Effector memory CD4-positive, alpha-beta T cell (primary cell): ENCODE data around the gene MAP3K14.

Experiments used
- DNase-seq, 3 donors: peaks; one replicate each; pipeline ENCODE4 v3.0.0-alpha.2; 2020
- H3K27ac ChIP-seq: 2 replicates; pipeline ENCODE4 v1.7.0; 2013; ENCODE audit warnings: mild to moderate bottlenecking, low read length, moderate library complexity; ENCODE audit not compliant: insufficient read depth, poor library complexity, severe bottlenecking
- H3K27me3 ChIP-seq: replicated peaks from 2 replicates; pipeline ENCODE4 v1.7.0; 2013; ENCODE audit warnings: mild to moderate bottlenecking, low read length; ENCODE audit not compliant: insufficient read depth, control insufficient read depth, poor library complexity, severe bottlenecking
- H3K36me3 ChIP-seq: 2 replicates; pipeline ENCODE4 v1.7.0; 2013; ENCODE audit warnings: mild to moderate bottlenecking, low read length, moderate library complexity; ENCODE audit not compliant: control insufficient read depth, insufficient read depth
- H3K4me1 ChIP-seq: 2 replicates; pipeline ENCODE4 v1.7.0; 2013; ENCODE audit warnings: low read length, mild to moderate bottlenecking; ENCODE audit not compliant: control insufficient read depth, insufficient read depth, poor library complexity, severe bottlenecking
- H3K4me3 ChIP-seq: 2 replicates; pipeline ENCODE4 v1.7.0; 2013; ENCODE audit warnings: low read length, low read depth, mild to moderate bottlenecking; ENCODE audit not compliant: insufficient read depth, poor library complexity, severe bottlenecking
- H3K9me3 ChIP-seq: 2 replicates; pipeline ENCODE4 v1.7.0; 2013; ENCODE audit warnings: mild to moderate bottlenecking, low read length, moderate library complexity; ENCODE audit not compliant: control insufficient read depth

Gene MAP3K14

DNA sequence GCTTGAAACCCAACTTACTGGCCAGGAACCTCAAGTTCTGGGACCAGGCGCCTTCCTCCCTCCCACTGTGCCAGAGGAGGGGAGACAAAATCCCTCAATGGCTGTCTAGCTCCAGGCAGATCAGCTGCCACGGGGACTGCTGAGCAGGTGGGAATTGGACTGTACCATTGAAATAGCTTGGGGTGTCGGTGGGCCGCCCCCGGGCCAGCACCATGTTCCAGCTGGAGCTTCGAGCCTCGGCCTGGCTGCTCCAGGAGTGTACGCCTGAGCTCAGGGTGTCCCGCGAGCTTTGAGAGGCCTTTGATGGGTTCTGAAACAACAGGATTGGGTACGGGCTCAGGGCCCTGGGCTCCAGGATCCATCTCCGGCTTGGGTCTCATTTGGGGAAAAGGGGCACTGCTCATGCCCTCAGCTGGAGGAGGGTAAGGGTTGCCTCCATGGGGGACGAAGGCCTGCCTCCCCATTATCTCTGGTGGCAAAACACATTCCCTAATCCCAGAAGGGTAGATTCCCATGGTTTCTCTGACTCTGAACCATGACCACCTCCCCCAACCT lies 50.4 kb downstream of the MAP3K14 start:
- Histone ChIP-seq H3K4me3 (no peak overlapping the region), H3K4me1 (peaks cover 8% of the 10 kb centered on the region), H3K36me3 (peaks cover 72% of the 10 kb centered on the region), H3K27ac (no peak overlapping the region), H3K27me3 (no peaks in the 10 kb centered on the region), H3K9me3 (no peaks in the 10 kb centered on the region)
- no peak for DNase-seq

DNA sequence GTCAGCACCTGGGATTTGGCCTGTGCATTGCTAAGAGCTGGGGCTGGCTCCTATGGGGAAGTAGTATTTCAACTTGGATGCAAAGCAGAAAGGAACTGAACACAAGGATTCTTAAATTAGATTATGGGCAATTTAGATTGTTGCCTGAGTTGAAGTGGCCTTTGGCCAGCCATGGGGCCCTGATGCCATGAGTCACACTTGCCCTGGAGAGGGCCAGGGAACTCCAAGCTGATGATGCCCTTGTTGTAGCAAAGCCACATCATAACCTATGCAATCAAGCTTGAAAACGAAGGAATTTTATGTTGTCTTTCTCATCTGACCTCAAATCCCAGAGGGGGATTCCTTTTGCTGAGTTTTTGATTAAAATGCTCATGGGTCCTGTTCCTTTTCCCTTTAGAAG lies 51.0 kb downstream of the MAP3K14 start:
- H3K27me3 ChIP-seq = no peaks in the 10 kb centered on the region
- DNase-seq = no peak
- no peaks in the 10 kb centered on the region for H3K9me3 ChIP-seq
- no peak overlapping the region for H3K27ac ChIP-seq
- no peak overlapping the region for H3K4me3 ChIP-seq
- peaks cover 8% of the 10 kb centered on the region for H3K4me1 ChIP-seq
- peaks cover 68% of the 10 kb centered on the region for H3K36me3 ChIP-seq

DNA sequence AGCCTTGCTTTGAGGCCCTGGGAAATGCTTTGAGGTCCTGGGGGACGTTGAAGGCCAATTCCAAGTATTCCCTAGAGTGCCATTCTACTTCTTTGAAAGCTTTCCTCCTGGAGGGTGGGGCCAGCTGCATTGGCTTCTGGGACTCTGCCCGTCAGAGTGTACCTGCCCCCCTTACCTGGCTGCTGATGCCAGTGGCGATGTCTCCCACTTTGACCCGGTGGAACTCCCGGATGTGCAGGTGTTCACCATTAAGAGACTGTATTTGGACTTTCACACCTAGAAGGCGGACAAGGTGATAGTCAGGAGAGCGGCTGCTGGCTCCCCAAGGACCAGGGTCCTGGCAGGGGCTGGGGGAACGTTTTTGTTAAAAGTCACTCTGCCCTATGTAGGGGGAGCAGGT lies 51.8 kb downstream of the MAP3K14 start:
- Histone ChIP-seq H3K4me1 (peaks cover 8% of the 10 kb centered on the region), H3K36me3 (peaks cover 60% of the 10 kb centered on the region), H3K4me3 (no peak overlapping the region), H3K9me3 (no peaks in the 10 kb centered on the region), H3K27me3 (no peaks in the 10 kb centered on the region), H3K27ac (no peak overlapping the region)
- DNase-seq = no peak

DNA sequence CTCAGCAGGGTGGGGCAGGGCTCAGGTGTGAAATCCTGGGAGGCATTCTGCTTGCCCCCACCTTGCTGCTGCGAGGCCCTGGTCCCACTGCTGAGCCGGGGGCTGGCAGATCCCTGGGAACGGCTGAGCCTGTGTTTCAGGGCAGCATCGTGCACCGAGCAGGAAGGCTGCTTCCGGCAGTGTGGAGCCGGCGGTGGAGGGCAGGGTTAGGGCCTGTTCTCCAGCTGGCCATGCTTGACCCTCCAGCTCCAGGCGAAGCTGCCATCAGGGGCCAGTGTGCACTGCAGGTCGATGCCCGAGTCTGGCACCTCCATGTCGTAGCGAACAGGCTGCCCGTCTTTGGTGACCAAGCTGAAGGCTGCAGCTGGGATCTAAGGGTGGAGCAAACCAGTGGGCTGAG lies 52.4 kb downstream of the MAP3K14 start:
- no peak overlapping the region for H3K4me3 ChIP-seq
- no peak overlapping the region for H3K27ac ChIP-seq
- DNase-seq = no peak
- H3K9me3 ChIP-seq = no peaks in the 10 kb centered on the region
- H3K36me3 ChIP-seq = peaks cover 54% of the 10 kb centered on the region
- no peaks in the 10 kb centered on the region for H3K27me3 ChIP-seq
- peaks cover 8% of the 10 kb centered on the region for H3K4me1 ChIP-seq

DNA sequence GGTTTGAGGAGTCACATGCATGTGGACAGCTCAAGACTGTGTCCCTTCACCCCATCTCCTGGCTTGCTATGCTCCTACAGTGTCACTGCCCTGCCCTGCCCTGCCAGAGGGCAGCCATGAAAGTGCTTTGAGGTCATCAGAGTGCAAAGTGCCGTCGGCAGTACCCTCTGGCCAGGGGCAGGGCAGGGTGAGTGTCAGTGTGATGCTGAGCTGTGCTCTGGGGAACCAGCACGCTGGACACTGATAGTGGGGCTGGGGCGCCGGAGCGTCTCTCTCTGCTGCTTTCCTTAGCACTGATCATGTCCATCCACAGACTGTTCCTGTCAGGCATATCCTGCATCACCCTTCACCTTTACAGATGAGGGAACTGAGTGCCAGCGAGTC lies 53.4 kb downstream of the MAP3K14 start:
- no peaks in the 10 kb centered on the region for H3K9me3 ChIP-seq
- H3K36me3 ChIP-seq = peaks cover 44% of the 10 kb centered on the region
- H3K4me3 ChIP-seq = no peak overlapping the region
- H3K27ac ChIP-seq = no peak overlapping the region
- peaks cover 8% of the 10 kb centered on the region for H3K4me1 ChIP-seq
- no peaks in the 10 kb centered on the region for H3K27me3 ChIP-seq
- no peak for DNase-seq

DNA sequence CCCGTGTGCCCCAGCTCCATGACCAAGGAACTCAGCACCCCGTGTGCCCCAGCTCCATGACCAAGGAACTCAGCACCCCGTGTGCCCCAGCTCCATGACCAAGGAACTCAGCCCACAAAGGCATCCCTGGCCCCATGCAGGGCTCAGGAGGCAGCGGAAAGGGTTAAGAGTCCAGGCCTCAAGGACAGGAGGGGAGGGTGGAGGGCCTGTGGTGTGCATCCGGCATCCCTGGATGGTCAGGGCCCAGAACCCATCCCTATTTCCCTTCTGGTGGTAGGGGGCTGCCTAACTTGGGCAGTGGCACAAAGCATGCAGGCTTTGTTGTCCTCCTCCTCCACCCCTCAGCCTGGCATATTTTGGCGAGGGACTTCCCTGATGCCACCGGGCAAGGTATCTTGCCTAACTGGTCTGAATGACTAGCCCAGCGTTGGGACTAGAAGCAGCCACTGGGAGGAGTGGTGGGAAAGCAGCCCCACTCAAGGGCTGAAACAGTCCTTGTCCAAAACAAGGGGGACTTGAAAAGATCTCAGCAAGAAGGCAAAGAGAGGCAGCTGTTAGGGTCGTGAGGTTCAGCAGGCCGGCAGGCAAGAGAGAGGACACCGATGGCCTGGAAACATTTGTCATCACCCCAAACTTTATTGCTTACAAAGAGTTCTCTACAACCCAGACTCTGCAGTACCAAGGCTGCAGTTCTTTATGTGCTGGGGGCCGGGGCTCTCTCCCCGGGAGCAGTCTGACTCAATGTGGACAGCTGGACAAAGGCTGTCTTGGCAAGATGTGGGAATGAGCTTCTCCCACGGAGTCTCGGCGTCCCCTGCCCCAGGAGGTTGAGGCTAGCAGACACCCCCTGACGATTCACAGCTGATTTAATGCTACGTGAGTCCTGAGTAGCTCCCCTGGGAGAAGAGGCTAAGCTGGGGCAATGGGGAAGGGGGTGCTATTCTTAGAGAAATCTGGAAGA lies 54.0 kb downstream of the MAP3K14 start:
- Histone ChIP-seq H3K4me3 (peak overlapping the region; percentile 59), H3K9me3 (no peaks in the 10 kb centered on the region), H3K4me1 (peaks cover 8% of the 10 kb centered on the region), H3K27ac (peak overlapping the region; percentile 55), H3K27me3 (no peaks in the 10 kb centered on the region), H3K36me3 (peaks cover 40% of the 10 kb centered on the region)
- no peak for DNase-seq

DNA sequence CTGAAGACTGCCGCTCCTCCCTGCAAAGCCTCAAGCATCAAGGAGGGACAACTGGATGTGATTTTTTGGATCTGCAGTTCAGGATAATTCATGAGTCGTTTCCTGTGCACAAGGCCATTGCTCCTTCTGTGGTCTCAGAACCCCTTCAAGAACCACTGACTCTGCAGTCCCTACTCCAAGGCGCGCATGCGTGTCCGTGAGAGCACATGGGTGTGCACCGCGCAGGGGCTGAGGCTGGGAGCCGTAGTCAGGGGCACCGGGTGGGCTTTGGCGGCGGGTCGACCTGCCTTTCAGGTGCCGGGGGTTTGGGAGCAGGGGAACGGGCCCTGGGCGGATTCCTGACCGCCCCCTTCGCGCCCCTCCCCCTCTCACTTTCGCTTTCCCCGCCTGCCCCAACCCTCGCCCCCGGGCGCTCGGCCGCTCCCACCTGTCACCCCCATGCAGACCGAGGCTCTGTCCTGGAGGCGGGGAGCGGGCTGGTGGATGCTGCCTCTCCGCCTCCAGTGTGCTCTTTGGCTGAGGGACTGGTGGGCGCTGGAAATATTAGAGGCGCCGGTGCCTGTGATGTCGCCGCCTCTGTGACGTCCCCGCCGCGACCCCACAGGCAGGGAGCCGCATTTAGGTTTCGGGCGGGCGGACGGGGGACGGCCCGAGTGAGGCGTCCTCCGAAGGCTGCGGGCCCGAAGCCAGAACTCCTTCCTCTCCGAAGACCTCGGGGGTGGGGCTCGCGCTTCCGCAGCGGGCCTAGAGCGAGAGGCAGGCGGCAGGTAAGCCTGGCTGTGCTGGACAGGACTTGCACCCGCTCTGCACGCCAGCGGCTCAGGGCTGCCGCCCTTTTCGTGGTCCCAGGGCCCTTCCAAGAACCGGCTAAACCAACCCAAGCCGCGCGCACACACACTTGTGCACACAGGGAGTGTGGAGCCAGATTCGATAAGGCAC lies 55.0 kb downstream of the MAP3K14 start, which contains the start of gene SPATA32:
SPATA32 (minus strand) TSS at position 518 of the 939 bp plus-strand sequence; CDS start at position 440, 78 bp downstream.
- Histone ChIP-seq H3K36me3 (peaks cover 33% of the 10 kb centered on the region), H3K27me3 (no peaks in the 10 kb centered on the region), H3K9me3 (no peaks in the 10 kb centered on the region), H3K27ac (peak within 1 kb of the TSS; percentile 55), H3K4me3 (peak within 1 kb of the TSS; percentile 59), H3K4me1 (peaks cover 12% of the 10 kb centered on the region)
- peak; percentile 25 to 41 (median 39) for DNase-seq

DNA sequence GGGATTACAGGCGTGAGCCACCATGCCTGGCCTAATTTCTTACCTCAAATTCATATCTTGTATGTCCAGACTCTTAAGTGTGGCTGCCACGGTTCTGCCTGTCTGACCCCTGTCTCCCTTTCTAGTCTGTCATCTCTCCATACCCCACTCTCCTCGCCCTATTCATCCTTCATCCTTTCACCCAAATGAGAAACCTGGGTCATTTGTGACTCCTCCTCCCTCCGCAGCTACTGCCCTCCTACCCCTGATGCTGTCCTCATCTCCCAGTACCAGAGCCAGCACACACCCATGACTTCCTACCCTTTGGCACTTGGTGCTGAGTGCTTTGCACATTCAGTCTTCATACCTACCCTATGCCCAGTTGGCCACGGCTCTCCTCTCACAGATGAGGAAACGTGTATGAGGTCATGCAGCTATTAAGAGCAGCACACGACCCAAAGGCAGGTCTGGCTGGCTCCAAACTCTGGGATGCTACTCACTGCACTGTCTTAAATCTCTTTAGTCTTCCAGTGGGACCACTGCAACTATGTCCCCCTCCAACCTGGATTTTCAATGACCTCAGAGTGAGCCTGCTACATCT lies 56.5 kb downstream of the MAP3K14 start:
- Histone ChIP-seq H3K9me3 (no peaks in the 10 kb centered on the region), H3K36me3 (peaks cover 19% of the 10 kb centered on the region), H3K27ac (no peak overlapping the region), H3K27me3 (no peaks in the 10 kb centered on the region), H3K4me1 (peaks cover 17% of the 10 kb centered on the region), H3K4me3 (no peak overlapping the region)
- no peak for DNase-seq

DNA sequence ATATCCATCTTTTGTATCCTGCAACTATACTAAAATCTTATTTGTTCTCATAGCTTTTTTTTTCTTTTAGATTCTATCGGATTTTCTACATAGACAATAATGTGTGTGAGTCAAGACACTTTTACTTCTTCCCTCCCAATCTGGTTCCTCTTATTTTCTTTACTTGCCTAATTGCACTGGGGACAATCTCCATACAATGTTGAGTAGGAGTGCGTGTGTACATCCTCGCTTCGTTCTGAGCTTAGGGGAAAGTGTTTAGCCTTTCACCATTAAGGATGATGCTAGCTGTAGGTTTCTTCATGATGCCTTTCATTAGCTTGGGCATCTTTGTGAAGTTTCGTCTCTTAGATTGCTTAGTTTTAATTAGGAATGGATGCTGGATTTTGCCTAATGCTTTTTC lies 57.8 kb downstream of the MAP3K14 start:
- H3K4me3 ChIP-seq = no peak overlapping the region
- H3K4me1 ChIP-seq = peaks cover 17% of the 10 kb centered on the region
- H3K27me3 ChIP-seq = no peaks in the 10 kb centered on the region
- H3K9me3 ChIP-seq = no peaks in the 10 kb centered on the region
- DNase-seq = no peak
- no peak overlapping the region for H3K27ac ChIP-seq
- H3K36me3 ChIP-seq = peaks cover 7% of the 10 kb centered on the region
